Measurements from ENCODE around the gene ISCU. TPM values are rescaled to one million over a fixed set of nuclear protein-coding genes. Genes with fewer than 3 reads are reported as not detected.
"Not testable (repeated sequence)": the region's sequence is repeated elsewhere in the genome, so short reads cannot be mapped to it uniquely, and the experiment has no call there.

Gene ISCU
- total and polyA plus RNA-seq, 8 donors, result 83.3 to 256 (median 165) TPM

DNA sequence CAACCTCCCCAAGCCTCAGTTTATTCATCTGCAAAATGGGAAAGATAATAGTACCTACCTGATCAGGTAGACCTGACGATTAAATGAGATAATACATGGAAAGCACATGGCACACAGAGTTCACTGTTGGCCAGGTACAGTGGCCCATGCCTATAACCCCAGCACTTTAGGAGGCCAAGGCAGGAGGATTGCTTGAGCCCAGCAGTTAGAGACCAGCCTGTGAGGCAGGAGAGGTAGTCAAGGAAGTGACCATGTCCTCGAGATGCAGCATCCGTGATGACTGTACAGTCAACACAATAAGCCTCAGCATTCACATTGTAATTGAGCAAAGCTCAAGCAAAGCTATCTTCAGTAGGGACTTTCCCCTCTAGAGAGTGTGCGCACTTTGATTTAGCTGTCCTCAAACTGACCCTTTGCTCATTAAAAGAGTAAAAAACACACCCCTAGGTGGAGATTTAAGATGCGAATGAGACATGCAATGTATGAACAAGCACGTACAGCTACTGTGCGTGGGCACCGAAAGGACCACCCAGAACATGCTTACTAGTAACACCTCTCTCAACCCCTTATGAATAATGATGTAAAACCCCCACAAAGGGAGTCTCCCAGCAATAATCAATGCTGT, 9.9 kb downstream of the ISCU start:
- Histone ChIP-seq H3K4me1 (peaks cover 0 to 16% (median 2%) of the 10 kb centered on the region in 4 donors), H3K4me3 (no peak overlapping the region), H3K27ac (no peak overlapping the region), H3K36me3 (peaks cover 14 to 32% (median 29%) of the 10 kb centered on the region in 4 donors), H3K27me3 (no peaks in the 10 kb centered on the region), H3K9me3 (no peaks in the 10 kb centered on the region)
- no peak for DNase-seq
- TF ChIP-seq POLR2A (IDR thresholded peaks at IDR 0.05) (no peak), EP300 (IDR thresholded peaks at IDR 0.05) (no peak), POLR2AphosphoS5 (IDR thresholded peaks at IDR 0.05) (no peak)
- TF ChIP-seq, protein P1, sequence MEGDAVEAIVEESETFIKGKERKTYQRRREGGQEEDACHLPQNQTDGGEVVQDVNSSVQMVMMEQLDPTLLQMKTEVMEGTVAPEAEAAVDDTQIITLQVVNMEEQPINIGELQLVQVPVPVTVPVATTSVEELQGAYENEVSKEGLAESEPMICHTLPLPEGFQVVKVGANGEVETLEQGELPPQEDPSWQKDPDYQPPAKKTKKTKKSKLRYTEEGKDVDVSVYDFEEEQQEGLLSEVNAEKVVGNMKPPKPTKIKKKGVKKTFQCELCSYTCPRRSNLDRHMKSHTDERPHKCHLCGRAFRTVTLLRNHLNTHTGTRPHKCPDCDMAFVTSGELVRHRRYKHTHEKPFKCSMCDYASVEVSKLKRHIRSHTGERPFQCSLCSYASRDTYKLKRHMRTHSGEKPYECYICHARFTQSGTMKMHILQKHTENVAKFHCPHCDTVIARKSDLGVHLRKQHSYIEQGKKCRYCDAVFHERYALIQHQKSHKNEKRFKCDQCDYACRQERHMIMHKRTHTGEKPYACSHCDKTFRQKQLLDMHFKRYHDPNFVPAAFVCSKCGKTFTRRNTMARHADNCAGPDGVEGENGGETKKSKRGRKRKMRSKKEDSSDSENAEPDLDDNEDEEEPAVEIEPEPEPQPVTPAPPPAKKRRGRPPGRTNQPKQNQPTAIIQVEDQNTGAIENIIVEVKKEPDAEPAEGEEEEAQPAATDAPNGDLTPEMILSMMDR (IDR thresholded peaks at IDR 0.05), result no peak
- WGBS, 5 donors, result 65 to 74% (median 72%) methylated on average over 8 of the region's 8 CpGs
- intact Hi-C loops (cut with DNase I; ENCODE audit: low total_unique reads), result no loop called here

DNA sequence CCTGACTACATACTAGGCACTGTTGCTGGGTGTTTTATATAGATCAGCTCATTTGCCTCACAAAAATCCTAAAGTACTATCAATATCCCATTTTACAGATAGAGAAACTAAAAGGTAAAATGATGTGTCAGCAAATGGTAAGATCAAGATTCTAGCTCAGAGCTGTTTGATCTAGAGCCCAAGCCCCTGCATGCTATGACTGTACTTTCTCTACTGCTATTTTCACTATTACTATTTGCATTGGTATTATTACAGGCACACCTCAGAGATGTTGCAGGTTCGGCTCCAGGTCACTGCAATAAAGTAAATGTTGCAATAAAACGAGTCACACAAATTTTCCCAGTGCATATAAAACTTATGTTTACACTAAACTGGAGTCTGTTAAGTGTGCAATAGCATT, 10.9 kb downstream of the ISCU start:
- peaks cover 0 to 6% (median 0%) of the 10 kb centered on the region in 4 donors for H3K4me1 ChIP-seq
- peaks cover 10 to 22% (median 19%) of the 10 kb centered on the region in 4 donors for H3K36me3 ChIP-seq
- intact Hi-C loops (cut with DNase I; ENCODE audit: low total_unique reads), result no loop called here
- no peak overlapping the region for H3K4me3 ChIP-seq
- no peak for DNase-seq
- no peaks in the 10 kb centered on the region for H3K9me3 ChIP-seq
- 33 to 54% (median 43%) methylated on average over 2 of the region's 2 CpGs for WGBS, 5 donors
- H3K27ac ChIP-seq, result no peak overlapping the region
- TF ChIP-seq POLR2AphosphoS5 (IDR thresholded peaks at IDR 0.05) (no peak), POLR2A (IDR thresholded peaks at IDR 0.05) (no peak), EP300 (IDR thresholded peaks at IDR 0.05) (no peak)
- TF ChIP-seq, protein P1 (IDR thresholded peaks at IDR 0.05), result no peak
- H3K27me3 ChIP-seq, result no peaks in the 10 kb centered on the region

DNA sequence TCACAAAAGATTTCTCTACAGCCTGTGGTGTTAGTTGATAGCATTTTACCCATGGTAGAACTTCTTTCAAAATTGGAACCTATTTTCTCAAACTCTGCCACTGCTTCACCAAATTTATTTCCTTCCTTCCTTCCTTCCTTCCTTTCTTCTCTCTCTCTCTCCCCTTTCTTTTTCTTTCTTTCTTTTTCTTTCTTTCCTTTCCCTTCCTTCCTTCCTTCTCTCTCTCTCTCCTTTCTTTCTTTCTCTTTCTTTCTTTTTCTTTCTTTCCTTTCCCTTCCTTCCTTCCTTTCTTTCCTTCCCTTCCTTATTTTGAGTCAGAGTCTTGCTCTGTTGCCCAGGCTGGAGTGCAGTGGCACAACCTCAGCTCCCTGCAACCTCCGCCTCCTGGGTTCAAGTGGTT, 11.9 kb downstream of the ISCU start:
- H3K4me1 ChIP-seq; H3K27ac ChIP-seq; H3K9me3 ChIP-seq; DNase-seq; intact Hi-C loops (cut with DNase I; ENCODE audit: low total_unique reads); H3K4me3 ChIP-seq; H3K27me3 ChIP-seq: not testable (repeated sequence)
- H3K36me3 ChIP-seq, result peaks cover 3 to 12% (median 9%) of the 10 kb centered on the region in 4 donors
- 91 to 100% (median 96%) methylated on average over 1 of the region's 1 CpG for WGBS, 5 donors

DNA sequence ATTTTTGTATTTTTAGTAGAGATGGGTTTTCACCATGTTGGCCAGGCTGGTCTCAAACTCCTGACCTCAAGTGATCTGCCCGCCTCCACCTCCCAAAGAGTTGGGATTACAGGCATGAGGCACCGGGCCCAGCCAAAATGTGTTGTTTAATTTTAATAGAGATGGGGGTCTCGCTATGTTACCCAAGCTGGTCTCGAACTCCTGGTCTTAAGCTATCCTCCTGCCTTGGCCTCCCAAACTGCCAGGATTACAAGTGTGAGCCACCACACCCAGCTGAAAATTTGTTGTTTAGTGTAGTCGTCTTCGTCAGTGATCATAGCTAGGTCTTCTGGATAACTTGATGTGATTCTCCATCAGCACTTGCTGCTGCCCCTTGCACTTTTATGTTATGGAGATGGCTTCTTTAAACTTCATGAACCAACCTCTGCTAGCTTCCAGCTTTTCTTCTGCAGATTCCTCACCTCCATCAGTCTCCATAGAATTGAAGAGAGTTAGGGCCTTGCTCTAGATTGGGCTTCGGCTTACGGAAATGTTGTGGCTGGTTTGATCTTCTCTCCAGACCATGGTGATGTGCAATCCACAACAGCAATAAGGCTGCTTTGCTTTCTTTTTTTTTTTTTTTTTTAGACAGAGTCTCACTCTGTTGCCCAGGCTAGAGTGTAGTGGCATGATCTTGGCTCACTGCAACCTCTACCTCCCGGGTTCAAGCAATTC, 13.0 kb downstream of the ISCU start:
- 90 to 96% (median 91%) methylated on average over 9 of the region's 9 CpGs for WGBS, 5 donors
- TF ChIP-seq, protein P1 (IDR thresholded peaks at IDR 0.05), result no peak
- TF ChIP-seq POLR2A (IDR thresholded peaks at IDR 0.05) (no peak), POLR2AphosphoS5 (IDR thresholded peaks at IDR 0.05) (no peak), EP300 (IDR thresholded peaks at IDR 0.05) (no peak)
- intact Hi-C loops (cut with DNase I; ENCODE audit: low total_unique reads), result no loop called here
- Histone ChIP-seq H3K27ac (no peak overlapping the region), H3K4me3 (no peak overlapping the region), H3K9me3 (no peaks in the 10 kb centered on the region), H3K27me3 (no peaks in the 10 kb centered on the region), H3K36me3 (peaks cover 0 to 1% (median 0%) of the 10 kb centered on the region in 4 donors), H3K4me1 (no peaks in the 10 kb centered on the region)
- no peak for DNase-seq

Measured in stomach (tissue), 9 donors.